OCI-LY3 (cell line): ENCODE measurements around the gene FLACC1.
"Not testable (repeated sequence)": the region's sequence is repeated elsewhere in the genome, so short reads cannot be mapped to it uniquely, and the experiment has no call there.

Experiments used
- H2AFZ ChIP-seq: fragments of 200-600, 300-600 bp; shearing (Covaris generic); 2 replicates; pipeline ENCODE4 v1.6.0; 2014; ENCODE audit warnings: antibody characterized with exemption, low read depth, low read length
- H3K27ac ChIP-seq: fragments of 200-600, 300-600 bp; sonication (generic); 2 replicates; pipeline ENCODE4 v1.5.1; 2014; ENCODE audit warnings: mild to moderate bottlenecking, low read length, moderate library complexity, mixed read lengths
- H3K27me3 ChIP-seq: fragments of 200-600, 300-600 bp; sonication (generic); 2 replicates; pipeline ENCODE4 v1.6.1; 2014; ENCODE audit warnings: low read depth, low read length, mixed read lengths
- H3K36me3 ChIP-seq: fragments of 200-600, 300-600 bp; sonication (generic); replicated peaks from 2 replicates; pipeline ENCODE3; 2014; ENCODE audit warnings: low read depth, low read length, mixed read lengths
- H3K4me1 ChIP-seq: fragments of 300-600, 200-600 bp; sonication (generic); 2 replicates; pipeline ENCODE4 v1.6.1; 2014; ENCODE audit warnings: low read length, mixed read lengths
- H3K4me2 ChIP-seq: fragments of 200-600, 300-600 bp; sonication (generic); 2 replicates; pipeline ENCODE4 v1.6.1; 2014; ENCODE audit warnings: low read length, mixed read lengths
- H3K4me3 ChIP-seq: fragments of 300-600, 200-600 bp; sonication (generic); 2 replicates; pipeline ENCODE4 v1.5.1; 2014; ENCODE audit warnings: antibody characterized with exemption, mild to moderate bottlenecking, low read length, moderate library complexity
- H3K79me2 ChIP-seq: fragments of 300-600, 200-600 bp; shearing (Covaris generic); 2 replicates; pipeline ENCODE4 v1.6.1; 2014; ENCODE audit warnings: mild to moderate bottlenecking, low read length, mixed read lengths
- H3K9ac ChIP-seq: fragments of 300-600, 200-600 bp; shearing (Covaris generic); 2 replicates; pipeline ENCODE4 v1.6.0; 2014; ENCODE audit warnings: mild to moderate bottlenecking, low read length, moderate library complexity
- H3K9me3 ChIP-seq: fragments of 200-600, 300-600 bp; shearing (Covaris generic); 2 replicates; pipeline ENCODE4 v1.6.1; 2014; ENCODE audit warnings: low read length, mixed read lengths; ENCODE audit not compliant: insufficient read depth
- H4K20me1 ChIP-seq: fragments of 200-600, 300-600 bp; sonication (generic); 2 replicates; pipeline ENCODE4 v1.6.1; 2016; ENCODE audit warnings: low read length, mixed read lengths; ENCODE audit not compliant: insufficient read depth
- EZH2phosphoT487 ChIP-seq: fragments of 200-600 bp; shearing (Covaris generic); IDR thresholded peaks from 2 replicates; pipeline ENCODE4 v1.6.1; 2018; ENCODE audit warnings: antibody characterized with exemption, mixed run types, low read depth
- TF ChIP-seq, protein P1 (sequence below): fragments of 200-600, 300-600 bp; sonication (generic); IDR thresholded peaks from 2 replicates; pipeline ENCODE4 v1.5.1; 2014; ENCODE audit warnings: antibody characterized with exemption, low read length, low read depth

Gene FLACC1

GRCh38 chr2:201298462-201299052, 58.6 kb downstream of the FLACC1 start:
- no peak for TF ChIP-seq EZH2phosphoT487
- TF ChIP-seq, protein P1, sequence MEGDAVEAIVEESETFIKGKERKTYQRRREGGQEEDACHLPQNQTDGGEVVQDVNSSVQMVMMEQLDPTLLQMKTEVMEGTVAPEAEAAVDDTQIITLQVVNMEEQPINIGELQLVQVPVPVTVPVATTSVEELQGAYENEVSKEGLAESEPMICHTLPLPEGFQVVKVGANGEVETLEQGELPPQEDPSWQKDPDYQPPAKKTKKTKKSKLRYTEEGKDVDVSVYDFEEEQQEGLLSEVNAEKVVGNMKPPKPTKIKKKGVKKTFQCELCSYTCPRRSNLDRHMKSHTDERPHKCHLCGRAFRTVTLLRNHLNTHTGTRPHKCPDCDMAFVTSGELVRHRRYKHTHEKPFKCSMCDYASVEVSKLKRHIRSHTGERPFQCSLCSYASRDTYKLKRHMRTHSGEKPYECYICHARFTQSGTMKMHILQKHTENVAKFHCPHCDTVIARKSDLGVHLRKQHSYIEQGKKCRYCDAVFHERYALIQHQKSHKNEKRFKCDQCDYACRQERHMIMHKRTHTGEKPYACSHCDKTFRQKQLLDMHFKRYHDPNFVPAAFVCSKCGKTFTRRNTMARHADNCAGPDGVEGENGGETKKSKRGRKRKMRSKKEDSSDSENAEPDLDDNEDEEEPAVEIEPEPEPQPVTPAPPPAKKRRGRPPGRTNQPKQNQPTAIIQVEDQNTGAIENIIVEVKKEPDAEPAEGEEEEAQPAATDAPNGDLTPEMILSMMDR = no peak
- H4K20me1 ChIP-seq = no peaks in the 10 kb centered on the region

GRCh38 chr2:201290457-201291148, 66.5 kb downstream of the FLACC1 start:
- not testable (repeated sequence) for H3K4me3 ChIP-seq, H3K27me3 ChIP-seq, H3K9me3 ChIP-seq, H3K4me1 ChIP-seq, H3K9ac ChIP-seq, H2AFZ ChIP-seq, H4K20me1 ChIP-seq, H3K27ac ChIP-seq, H3K4me2 ChIP-seq, H3K79me2 ChIP-seq
- peaks cover 43% of the 10 kb centered on the region for H3K36me3 ChIP-seq

More at GRCh38 chr2:201298462-201299052, 58.6 kb downstream of the FLACC1 start:
- H3K4me1 ChIP-seq = no peaks in the 10 kb centered on the region
- peaks cover 4% of the 10 kb centered on the region for H3K36me3 ChIP-seq
- H3K4me2 ChIP-seq = no peak overlapping the region
- no peaks in the 10 kb centered on the region for H3K9me3 ChIP-seq
- no peak overlapping the region for H2AFZ ChIP-seq
- H3K27ac ChIP-seq = no peak overlapping the region
- no peaks in the 10 kb centered on the region for H3K79me2 ChIP-seq
- H3K9ac ChIP-seq = no peak overlapping the region
- no peaks in the 10 kb centered on the region for H3K27me3 ChIP-seq
- no peak overlapping the region for H3K4me3 ChIP-seq

GRCh38 chr2:201285499-201285898, 71.6 kb downstream of the FLACC1 start:
- Histone ChIP-seq H4K20me1 (no peaks in the 10 kb centered on the region), H3K9ac (no peak overlapping the region), H3K36me3 (peaks cover 57% of the 10 kb centered on the region), H3K4me2 (no peak overlapping the region), H3K4me3 (no peak overlapping the region), H3K9me3 (no peaks in the 10 kb centered on the region), H3K79me2 (no peaks in the 10 kb centered on the region), H3K4me1 (no peaks in the 10 kb centered on the region), H2AFZ (no peak overlapping the region), H3K27me3 (no peaks in the 10 kb centered on the region), H3K27ac (no peak overlapping the region)
- TF ChIP-seq EZH2phosphoT487 = no peak
- TF ChIP-seq, protein P1 = no peak

DNA sequence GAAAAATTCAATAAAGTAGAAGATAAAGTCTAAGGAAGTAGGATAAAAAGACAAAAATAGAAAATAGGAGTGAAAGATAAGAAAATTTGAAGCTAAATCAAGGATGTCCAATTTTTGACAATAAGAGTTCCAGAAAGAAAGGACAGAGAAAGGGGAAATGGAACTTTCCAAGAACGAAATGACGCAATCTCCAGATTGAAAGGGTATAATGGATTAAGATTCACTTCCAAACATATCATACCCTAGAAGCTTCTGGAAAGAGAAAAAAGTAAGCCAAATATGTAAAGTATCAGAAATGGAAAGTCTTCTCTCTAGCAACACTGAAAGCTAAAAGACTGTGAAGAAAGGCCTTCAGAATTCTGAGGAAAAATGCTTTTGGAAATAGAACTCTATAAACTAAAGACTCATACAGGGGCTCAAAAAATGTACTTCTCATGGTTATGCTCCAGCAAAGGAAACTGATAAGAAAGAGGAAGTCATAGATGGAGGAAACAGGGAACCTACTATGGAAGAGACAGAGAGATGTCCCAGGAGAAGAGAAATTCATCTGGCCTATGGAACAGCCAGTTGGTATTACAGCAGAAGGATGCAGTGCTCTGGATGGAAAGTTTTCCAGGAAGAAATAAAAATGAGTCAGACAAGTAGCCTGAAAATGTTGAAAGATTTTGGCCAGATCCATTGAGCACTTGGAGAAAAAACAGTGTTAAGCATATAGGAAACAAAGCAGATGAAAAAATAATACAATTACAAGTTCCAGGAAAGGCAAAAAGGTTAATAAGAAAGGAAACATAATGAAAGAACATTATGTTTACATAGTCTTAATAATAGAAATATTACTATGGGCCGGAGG, 76.7 kb downstream of the FLACC1 start:
- Histone ChIP-seq H3K4me1 (peaks cover 16% of the 10 kb centered on the region), H3K4me3 (no peak overlapping the region), H3K27ac (no peak overlapping the region), H3K4me2 (no peak overlapping the region), H3K79me2 (no peaks in the 10 kb centered on the region), H3K36me3 (peaks cover 51% of the 10 kb centered on the region), H2AFZ (no peak overlapping the region), H3K27me3 (no peaks in the 10 kb centered on the region), H3K9ac (no peak overlapping the region), H4K20me1 (no peaks in the 10 kb centered on the region), H3K9me3 (no peaks in the 10 kb centered on the region)
- TF ChIP-seq, protein P1 = no peak
- no peak for TF ChIP-seq EZH2phosphoT487
